ENCODE data around the gene SYNE1. TPM values are rescaled to one million over a fixed set of nuclear protein-coding genes. Genes with fewer than 3 reads are reported as not detected.

The SYNE1 gene
- total and polyA plus RNA-seq, 4 donors: 10.2 to 105 (median 24.5) TPM

GRCh38 chr6:152605342-152605741, 31.8 kb downstream of the SYNE1 start:
- TF ChIP-seq, protein P1, sequence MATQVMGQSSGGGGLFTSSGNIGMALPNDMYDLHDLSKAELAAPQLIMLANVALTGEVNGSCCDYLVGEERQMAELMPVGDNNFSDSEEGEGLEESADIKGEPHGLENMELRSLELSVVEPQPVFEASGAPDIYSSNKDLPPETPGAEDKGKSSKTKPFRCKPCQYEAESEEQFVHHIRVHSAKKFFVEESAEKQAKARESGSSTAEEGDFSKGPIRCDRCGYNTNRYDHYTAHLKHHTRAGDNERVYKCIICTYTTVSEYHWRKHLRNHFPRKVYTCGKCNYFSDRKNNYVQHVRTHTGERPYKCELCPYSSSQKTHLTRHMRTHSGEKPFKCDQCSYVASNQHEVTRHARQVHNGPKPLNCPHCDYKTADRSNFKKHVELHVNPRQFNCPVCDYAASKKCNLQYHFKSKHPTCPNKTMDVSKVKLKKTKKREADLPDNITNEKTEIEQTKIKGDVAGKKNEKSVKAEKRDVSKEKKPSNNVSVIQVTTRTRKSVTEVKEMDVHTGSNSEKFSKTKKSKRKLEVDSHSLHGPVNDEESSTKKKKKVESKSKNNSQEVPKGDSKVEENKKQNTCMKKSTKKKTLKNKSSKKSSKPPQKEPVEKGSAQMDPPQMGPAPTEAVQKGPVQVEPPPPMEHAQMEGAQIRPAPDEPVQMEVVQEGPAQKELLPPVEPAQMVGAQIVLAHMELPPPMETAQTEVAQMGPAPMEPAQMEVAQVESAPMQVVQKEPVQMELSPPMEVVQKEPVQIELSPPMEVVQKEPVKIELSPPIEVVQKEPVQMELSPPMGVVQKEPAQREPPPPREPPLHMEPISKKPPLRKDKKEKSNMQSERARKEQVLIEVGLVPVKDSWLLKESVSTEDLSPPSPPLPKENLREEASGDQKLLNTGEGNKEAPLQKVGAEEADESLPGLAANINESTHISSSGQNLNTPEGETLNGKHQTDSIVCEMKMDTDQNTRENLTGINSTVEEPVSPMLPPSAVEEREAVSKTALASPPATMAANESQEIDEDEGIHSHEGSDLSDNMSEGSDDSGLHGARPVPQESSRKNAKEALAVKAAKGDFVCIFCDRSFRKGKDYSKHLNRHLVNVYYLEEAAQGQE (IDR thresholded peaks at IDR 0.05): no peak
- no peak for TF ChIP-seq RXRA (IDR thresholded peaks at IDR 0.05)
- TF ChIP-seq ATF3 (IDR thresholded peaks at IDR 0.05): no peak
- TF ChIP-seq JUND (IDR thresholded peaks at IDR 0.05): no peak
- TF ChIP-seq HNF4G (IDR thresholded peaks at IDR 0.05): no peak
- no peak for TF ChIP-seq MAX (IDR thresholded peaks at IDR 0.05)
- no peak for TF ChIP-seq ZBTB33 (IDR thresholded peaks at IDR 0.05)
- TF ChIP-seq CTCF (IDR thresholded peaks at IDR 0.05; ENCODE audit: low read depth, low read length, missing input control): no peak
- no peak for TF ChIP-seq GABPA (IDR thresholded peaks at IDR 0.05 in 1 of 2, conservative IDR thresholded peaks at IDR 0.05 in 1 of 2)
- Histone ChIP-seq H3K27me3 (ENCODE audit: control insufficient read depth in 4 of 4, insufficient read depth in 4 of 4, low read length in 3 of 4) (no peaks in the 10 kb centered on the region), H3K27ac (ENCODE audit: low read depth in 1 of 2, low read length in 2 of 2) (no peak overlapping the region), H3K9me3 (ENCODE audit: control insufficient read depth in 4 of 4, low read length in 3 of 4) (no peaks in the 10 kb centered on the region), H3K4me1 (ENCODE audit: control insufficient read depth in 4 of 4, insufficient read depth in 4 of 4, low read length in 3 of 4) (no peaks in the 10 kb centered on the region), H3K9ac (ENCODE audit: low read depth in 1 of 2, low read length in 2 of 2) (no peak overlapping the region), H3K36me3 (ENCODE audit: control insufficient read depth in 4 of 4, insufficient read depth in 3 of 4, low read depth in 1 of 4, low read length in 3 of 4) (no peaks in the 10 kb centered on the region), H3K4me3 (ENCODE audit: low read depth in 1 of 3, low read length in 3 of 3) (no peak overlapping the region)
- no peak for DNase-seq (ENCODE audit: low spot score)
- WGBS: 82% methylated on average over 1 of the region's 1 CpG

DNA sequence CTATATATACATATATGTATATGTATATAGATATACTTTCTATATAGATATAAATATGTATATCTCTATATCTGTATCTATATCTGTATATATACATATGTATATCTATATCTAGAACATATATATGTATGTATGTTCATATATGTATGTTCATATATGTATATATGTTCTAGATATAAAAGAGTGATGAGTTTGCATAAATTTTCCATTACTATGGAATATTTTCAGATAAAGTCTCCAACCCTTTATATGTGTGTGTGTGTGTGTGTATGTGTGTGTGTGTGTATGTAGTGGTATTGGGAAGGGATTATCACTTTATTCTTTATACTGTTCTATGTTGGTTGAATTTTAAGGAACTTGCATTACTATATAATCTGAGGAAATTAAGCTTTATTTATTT, 33.3 kb downstream of the SYNE1 start:
- H3K9me3 ChIP-seq (ENCODE audit: control insufficient read depth in 4 of 4, low read length in 3 of 4): no peaks in the 10 kb centered on the region
- TF ChIP-seq JUND (IDR thresholded peaks at IDR 0.05) (no peak), SP1 (IDR thresholded peaks at IDR 0.05) (no peak), FOXA2 (IDR thresholded peaks at IDR 0.05) (no peak), ATF3 (IDR thresholded peaks at IDR 0.05) (no peak), GABPA (IDR thresholded peaks at IDR 0.05 in 1 of 2, conservative IDR thresholded peaks at IDR 0.05 in 1 of 2) (no peak), CTCF (IDR thresholded peaks at IDR 0.05; ENCODE audit: low read depth, low read length, missing input control) (no peak)
- H3K9ac ChIP-seq (ENCODE audit: low read depth in 1 of 2, low read length in 2 of 2): no peak overlapping the region
- no peaks in the 10 kb centered on the region for H3K36me3 ChIP-seq (ENCODE audit: control insufficient read depth in 4 of 4, insufficient read depth in 3 of 4, low read depth in 1 of 4, low read length in 3 of 4)
- no peak overlapping the region for H3K27ac ChIP-seq (ENCODE audit: low read depth in 1 of 2, low read length in 2 of 2)
- no peaks in the 10 kb centered on the region for H3K27me3 ChIP-seq (ENCODE audit: control insufficient read depth in 4 of 4, insufficient read depth in 4 of 4, low read length in 3 of 4)
- no peaks in the 10 kb centered on the region for H3K4me1 ChIP-seq (ENCODE audit: control insufficient read depth in 4 of 4, insufficient read depth in 4 of 4, low read length in 3 of 4)
- no peak overlapping the region for H3K4me3 ChIP-seq (ENCODE audit: low read depth in 1 of 3, low read length in 3 of 3)
- no peak for DNase-seq (ENCODE audit: low spot score)
